HEK293 (cell line): ENCODE results near the gene SCRN1.

Experiments used
- YY1 ChIP-seq: fragments of 450-650 bp; formaldehyde crosslinking; IDR thresholded peaks from 2 replicates; pipeline ENCODE4 v1.5.1; 2018; ENCODE audit warnings: missing biosample characterization, missing genetic modification characterization
- ZBTB1 ChIP-seq: fragments of 450-650 bp; formaldehyde crosslinking; IDR thresholded peaks from 2 replicates; pipeline ENCODE4 v1.5.1; 2016; ENCODE audit warnings: missing biosample characterization, missing genetic modification characterization
- ZBTB8A ChIP-seq: fragments of 450-650 bp; formaldehyde crosslinking; IDR thresholded peaks from 2 replicates; pipeline ENCODE4 v1.5.1; 2016; ENCODE audit warnings: missing biosample characterization, missing genetic modification characterization
- ZNF133 ChIP-seq: fragments of 450-650 bp; formaldehyde crosslinking; IDR thresholded peaks from 2 replicates; pipeline ENCODE4 v1.5.1; 2016; ENCODE audit warnings: missing biosample characterization, missing genetic modification characterization

GRCh38 chr7:29946428-29947186, 43.0 kb downstream of the SCRN1 start:
- TF ChIP-seq ZBTB8A (tag by site-specific recombination) (no peak), YY1 (tag by site-specific recombination) (no peak), ZBTB1 (tag by site-specific recombination) (no peak), ZNF133 (tag by site-specific recombination) (no peak)
